ENCODE results near the gene ACAD11.

GRCh38 chr3:132509096-132509495 lies 150.5 kb downstream of the ACAD11 start:
- TF ChIP-seq ZNF565 (CRISPR knock-in tag; conservative IDR thresholded peaks at IDR 0.05; ENCODE audit: low read depth) (no peak), ZC3H10 (CRISPR knock-in tag; IDR thresholded peaks at IDR 0.05) (no peak), ARNTL (CRISPR knock-in tag; IDR thresholded peaks at IDR 0.05; ENCODE audit: borderline replicate concordance, low read depth) (no peak), RARB (CRISPR knock-in tag; IDR thresholded peaks at IDR 0.05) (no peak), PATZ1 (CRISPR knock-in tag; IDR thresholded peaks at IDR 0.05; ENCODE audit: borderline replicate concordance) (no peak), ISL1 (CRISPR knock-in tag; IDR thresholded peaks at IDR 0.05) (no peak), SNAI2 (CRISPR knock-in tag; IDR thresholded peaks at IDR 0.05) (no peak), ESRRG (CRISPR knock-in tag; IDR thresholded peaks at IDR 0.05) (no peak), TCF4 (CRISPR knock-in tag; IDR thresholded peaks at IDR 0.05; ENCODE audit: borderline replicate concordance) (no peak), PPARA (CRISPR knock-in tag; IDR thresholded peaks at IDR 0.05; ENCODE audit: borderline replicate concordance) (no peak), ZFP3 (CRISPR knock-in tag; IDR thresholded peaks at IDR 0.05) (no peak), ZNF70 (CRISPR knock-in tag; IDR thresholded peaks at IDR 0.05) (no peak), CREB5 (CRISPR knock-in tag; IDR thresholded peaks at IDR 0.05; ENCODE audit: low read depth) (no peak)

Data from SK-N-SH treated with all-trans-retinoic acid at 6 μM for 48 hours (cell line).